ENCODE measurements around the gene LACC1. TPM values are rescaled to one million over a fixed set of nuclear protein-coding genes. Genes with fewer than 3 reads are reported as not detected.

Gene LACC1
- total and polyA plus RNA-seq, 2 of the 13 experiments (the other 11 are each of a cell fraction or from before 2014, with no cell fraction given), result 0.92 to 1.7 TPM

- Histone ChIP-seq H3K79me2 (ENCODE audit: insufficient read depth, low read length) (no peaks in the 10 kb centered on the region), H3K27me3 (ENCODE audit: control insufficient read depth in 1 of 2, insufficient read depth in 2 of 2, low read length in 2 of 2) (no peaks in the 10 kb centered on the region), H2AFZ (ENCODE audit: low read length) (no peak overlapping the region), H3K9ac (ENCODE audit: insufficient read depth, low read depth, low read length) (no peak overlapping the region), H3K36me3 (replicated peaks in 1 of 2; ENCODE audit: control insufficient read depth in 1 of 2, insufficient read depth in 2 of 2, low read length in 2 of 2) (no peaks in the 10 kb centered on the region), H3K4me3 (replicated peaks in 1 of 3; ENCODE audit: insufficient read depth in 1 of 3, low read depth in 2 of 3, low read length in 3 of 3) (no peak overlapping the region), H3K4me1 (ENCODE audit: insufficient read depth, low read length) (peaks cover 23% of the 10 kb centered on the region), H3K27ac (ENCODE audit: extremely low read length, insufficient read depth, low read length) (no peak overlapping the region), H4K20me1 (ENCODE audit: insufficient read depth, low read length) (no peaks in the 10 kb centered on the region), H3K4me2 (ENCODE audit: low read depth, low read length) (no peak overlapping the region), H3K9me3 (ENCODE audit: low read length) (peaks cover 38% of the 10 kb centered on the region)
- ChIA-PET POLR2A (interaction anchor here (0.6 to 1.0 kb wide), 2 partner anchors 10 to 31 kb away, joined by 3 to 4 read pairs; partner anchors contain the start of genes CCDC122 and LACC1), CTCF (ENCODE audit: low intra/inter-chr PET ratio, low total read pairs) (no interaction called here)
- 30% methylated on average over 1 of the region's 1 CpG for WGBS (ENCODE audit: low lambda C conversion rate)
- no TSS peak for BruUV-seq (replicated peaks)
- ATAC-seq (peak; percentile 60), FAIRE-seq (no peak), DNase-seq (ENCODE audit: low spot score) (peak; percentile 76)
- peak; percentile 46; the same call in 1 of the 2 replicates for TF ChIP-seq ARID5B (CRISPR knock-in tag; IDR thresholded peaks at IDR 0.05)
- no peak for TF ChIP-seq SMARCC2 (IDR thresholded peaks at IDR 0.05)
- TF ChIP-seq ZNF160 (CRISPR knock-in tag; IDR thresholded peaks at IDR 0.05), result no peak
- TF ChIP-seq NCOR1 (IDR thresholded peaks at IDR 0.05; ENCODE audit: borderline replicate concordance, low read length), result peak; percentile 20; the same call in 1 of the 2 replicates
- TF ChIP-seq SOX6 (IDR thresholded peaks at IDR 0.05), result no peak
- peak; percentile 56; the same call in 1 of the 2 replicates for TF ChIP-seq SOX6 (CRISPR knock-in tag; IDR thresholded peaks at IDR 0.05)
- TF ChIP-seq SOX5 (CRISPR knock-in tag; IDR thresholded peaks at IDR 0.05; ENCODE audit: borderline replicate concordance), result peak; percentile 68; the same call in 1 of the 2 replicates
- TF ChIP-seq ELF3 (CRISPR knock-in tag; IDR thresholded peaks at IDR 0.05), result 0 out of 2 replicates have a peak, but pooled peaks have one; percentile 44
- TF ChIP-seq JUNB (CRISPR knock-in tag; IDR thresholded peaks at IDR 0.05; ENCODE audit: borderline replicate concordance), result peak; percentile 64; the same call in 1 of the 2 replicates
- peak; percentile 73 for TF ChIP-seq CEBPB (IDR thresholded peaks at IDR 0.05; ENCODE audit: borderline replicate concordance, low read depth, low read length)
- peak; percentile 49 for TF ChIP-seq CEBPG (CRISPR knock-in tag; IDR thresholded peaks at IDR 0.05)
- TF ChIP-seq FOSL1 (CRISPR knock-in tag; IDR thresholded peaks at IDR 0.05; ENCODE audit: borderline replicate concordance), result peak; percentile 61; the same call in 1 of the 2 replicates
- TF ChIP-seq ZNF772 (CRISPR knock-in tag; IDR thresholded peaks at IDR 0.05), result no peak
- TF ChIP-seq SOX13 (IDR thresholded peaks at IDR 0.05), result no peak
- peak in 1 of 2 experiments; percentile 85; a peak in 2 of 4 replicates for TF ChIP-seq SOX13 (CRISPR knock-in tag; conservative IDR thresholded peaks at IDR 0.05 in 1 of 2, IDR thresholded peaks at IDR 0.05 in 1 of 2)
- 0 out of 2 replicates have a peak, but pooled peaks have one; percentile 34 for TF ChIP-seq NCOA2 (CRISPR knock-in tag; IDR thresholded peaks at IDR 0.05)
- no peak for TF ChIP-seq ZMYM4 (CRISPR knock-in tag; IDR thresholded peaks at IDR 0.05)
- in situ Hi-C loops (cut with HindIII; ENCODE audit: extremely low pct_ligation_motif_present, low pct_unique_long_range_greater_than_20kb), result no loop called here
- intact Hi-C loops (cut with micrococcal nuclease; ENCODE audit: unreplicated experiment), result no loop called here
Measured at GRCh38 chr13:43848001-43848649, 31.6 kb upstream of the LACC1 start.

Data from HepG2 (cell line).